ENCODE measurements around the gene ETV6. TPM values are rescaled to one million over a fixed set of nuclear protein-coding genes. Genes with fewer than 3 reads are reported as not detected.

The ETV6 gene
- total and polyA plus RNA-seq, 2 of the 8 experiments (the other 6 are each of a cell fraction or from before 2014, with no cell fraction given) = 5.5 to 23.9 TPM

- Histone ChIP-seq H2BK12ac (ENCODE audit: low read depth, low read length) (no peak overlapping the region), H3K27me3 (replicated peaks in 1 of 4; ENCODE audit: control insufficient read depth in 3 of 4, extremely low read depth in 1 of 4, insufficient read depth in 3 of 4, low read length in 3 of 4) (no peaks in the 10 kb centered on the region), H3K79me1 (ENCODE audit: low read depth, low read length) (no peaks in the 10 kb centered on the region), H3K56ac (replicated peaks; ENCODE audit: insufficient read length, low read depth, low read length) (no peak overlapping the region), H2BK5ac (ENCODE audit: low read depth, low read length) (no peak overlapping the region), H3K36me3 (ENCODE audit: control insufficient read depth in 2 of 4, insufficient read depth in 4 of 4, low read length in 3 of 4) (no peaks in the 10 kb centered on the region; a peak in 3 of 8 replicates), H3K4me1 (replicated peaks in 1 of 4; ENCODE audit: control insufficient read depth in 3 of 4, insufficient read depth in 4 of 4, low read length in 3 of 4) (no peaks in the 10 kb centered on the region; a peak in 1 of 7 replicates), H2BK20ac (ENCODE audit: low read length) (no peak overlapping the region), H4K5ac (ENCODE audit: insufficient read length, low read depth, low read length) (no peak overlapping the region), H3K23me2 (ENCODE audit: low read depth, low read length) (no peaks in the 10 kb centered on the region), H3K23ac (ENCODE audit: insufficient read length) (no peak overlapping the region), H4K20me1 (replicated peaks in 1 of 2; ENCODE audit: control insufficient read depth in 1 of 2, insufficient read depth in 2 of 2, low read length in 2 of 2) (no peaks in the 10 kb centered on the region), H4K8ac (ENCODE audit: extremely low read depth, insufficient read depth, low read length) (no peak overlapping the region), H3K9ac (replicated peaks in 1 of 4; ENCODE audit: extremely low read depth in 1 of 4, low read depth in 3 of 4, low read length in 3 of 4) (no peak overlapping the region), H2AK5ac (ENCODE audit: low read depth, low read length) (no peak overlapping the region), H3K27ac (ENCODE audit: low read depth, low read length) (no peak overlapping the region), H2BK15ac (ENCODE audit: low read length) (no peak overlapping the region), H3K4ac (replicated peaks; ENCODE audit: insufficient read length, low read depth, low read length) (no peak overlapping the region), H4K91ac (replicated peaks; ENCODE audit: insufficient read length, low read length) (no peak overlapping the region), H2BK120ac (replicated peaks; ENCODE audit: low read depth, low read length) (no peak overlapping the region), H3K4me2 (ENCODE audit: insufficient read depth in 1 of 2, low read depth in 2 of 2, low read length in 2 of 2) (no peak overlapping the region), H3K79me2 (ENCODE audit: control insufficient read depth in 1 of 2, insufficient read depth in 2 of 2, low read length in 2 of 2) (no peaks in the 10 kb centered on the region), H3K9me3 (ENCODE audit: insufficient read depth in 2 of 2, low read depth in 1 of 2, low read length in 1 of 2) (no peaks in the 10 kb centered on the region), H3K18ac (ENCODE audit: extremely low read depth, low read length) (no peak overlapping the region), H3K4me3 (ENCODE audit: extremely low read depth in 1 of 4, insufficient read depth in 2 of 4, low read depth in 3 of 4, low read length in 4 of 4) (no peak overlapping the region), H2AFZ (ENCODE audit: low read length) (no peak overlapping the region), H3K14ac (ENCODE audit: insufficient read length) (no peak overlapping the region)
- CTCF ChIA-PET (ENCODE audit: partially characterized antibody) = interaction anchor here (0.6 to 2.9 kb wide), 15 partner anchors 9 to 1408 kb away, joined by 3 to 11 read pairs (median 4); no protein-coding TSS in a partner anchor
- TF ChIP-seq EP300 (IDR thresholded peaks at IDR 0.05; ENCODE audit: borderline replicate concordance in 1 of 2, low read depth in 2 of 2, low read length in 2 of 2) (no peak), POLR2AphosphoS5 (IDR thresholded peaks at IDR 0.05; ENCODE audit: low read depth, low read length) (no peak), E2F6 (IDR thresholded peaks at IDR 0.05) (no peak), KDM1A (IDR thresholded peaks at IDR 0.05; ENCODE audit: borderline replicate concordance, low read length) (no peak), RFX5 (IDR thresholded peaks at IDR 0.05; ENCODE audit: borderline replicate concordance, low read depth, low read length) (no peak), BCL11A (IDR thresholded peaks at IDR 0.05; ENCODE audit: low read depth in 2 of 2, low read length in 2 of 2) (no peak), ATF2 (IDR thresholded peaks at IDR 0.05; ENCODE audit: low read length) (no peak), TCF12 (IDR thresholded peaks at IDR 0.05; ENCODE audit: low read depth, low read length) (no peak), SIRT6 (IDR thresholded peaks at IDR 0.05; ENCODE audit: low read length) (no peak), SP2 (IDR thresholded peaks at IDR 0.05; ENCODE audit: low read length) (no peak)
- WGBS, 2 experiments (ENCODE audit: extremely low coverage in 1 of 2, insufficient coverage in 1 of 2, insufficient read length in 1 of 2, insufficient replicate concordance in 2 of 2, low coverage in 1 of 2, low lambda C conversion rate in 2 of 2, missing lambda C conversion rate in 1 of 2) = 92% methylated on average over 4 of the region's 4 CpGs; no CpG with 5 or more reads in 1 of the 2 experiments
- DNase-seq (ENCODE audit: low read depth in 1 of 2, low spot score in 2 of 2) = no peak
- POLR2A ChIA-PET (ENCODE audit: partially characterized antibody) = interaction anchor here (0.6 to 1.0 kb wide), 2 partner anchors 268 to 1179 kb away, joined by 3 read pairs; no protein-coding TSS in a partner anchor
- FAIRE-seq = no peak
Measured at GRCh38 chr12:11891346-11891745, 241.9 kb downstream of the ETV6 start.

Measured in H1 (cell line).